Esophagus squamous epithelium (tissue), 5 donors: ENCODE results near the gene ADPRM. TPM values are rescaled to one million over a fixed set of nuclear protein-coding genes. Genes with fewer than 3 reads are reported as not detected.

Experiments
- DNase-seq: peaks from one replicate; lab custom pipeline; 2025; lab: John Stamatoyannopoulos, UW
- H3K27ac ChIP-seq, 4 donors: fragments of 200-600 bp; sonication (generic); one replicate each; pipeline ENCODE4 v1.5.1; 2016 to 2019; ENCODE audit warnings: mild to moderate bottlenecking in 1 of 4
- H3K27me3 ChIP-seq, 4 donors: fragments of 200-600 bp; sonication (generic); 1 replicate in 3 of 4; 2 replicates in 1 of 4; pipeline versions ENCODE4 v1.5.1 to v1.6.0; 2017 to 2021; ENCODE audit warnings: antibody characterized with exemption in 1 of 4
- H3K36me3 ChIP-seq, 3 donors: fragments of 200-600 bp; sonication (generic); one replicate each; pipeline ENCODE4 v1.5.1; 2016 to 2019
- H3K4me1 ChIP-seq, 3 donors: fragments of 200-600 bp; sonication (generic); one replicate each; pipeline ENCODE4 v1.5.1; 2017 to 2019
- H3K4me3 ChIP-seq, 4 donors: fragments of 200-600 bp; sonication (generic); 1 replicate in 3 of 4; 2 replicates in 1 of 4; pipeline ENCODE4 v1.5.1; 2016 to 2019; ENCODE audit warnings: mild to moderate bottlenecking in 2 of 4, moderate library complexity in 1 of 4
- H3K9me3 ChIP-seq, 3 donors: fragments of 200-600 bp; sonication (generic); one replicate each; pipeline ENCODE4 v1.5.1; 2016 to 2019
- CTCF ChIP-seq, 6 experiments: fragments of 450-650 bp in 4 of 6; fragments of 200-600 bp in 2 of 6; sonication (generic) in 2 of 6; IDR thresholded peaks; one replicate each; pipeline ENCODE4 v1.5.1; 2016 to 2019; ENCODE audit warnings: antibody characterized with exemption in 6 of 6, mild to moderate bottlenecking in 4 of 6, moderate library complexity in 4 of 6
- POLR2A ChIP-seq, 4 donors: fragments of 450-650 bp; IDR thresholded peaks; one replicate each; pipeline ENCODE4 v1.6.1; 2017; ENCODE audit warnings: antibody characterized with exemption in 4 of 4, mild to moderate bottlenecking in 4 of 4, moderate library complexity in 3 of 4
- WGBS, 2 donors: methylation state at CpG; one replicate each; pipeline ENCODE4 v1.1.5; 2018; 5-methylcytosine and 5-hydroxymethylcytosine counted together
- intact Hi-C: fragments of 100-400 bp; cut with DNase I; formaldehyde crosslinking; loops from one replicate; pipeline ENCODE4 v1.15.0; 2022
- total RNA-seq, 4 donors: library from RNA; depleted of rRNA; stranded (reverse); fragments of >200 nt; gene quantifications; one replicate each; pipeline ENCODE4 v1.1.0, GENCODE V29; 2016
- donor health status: DM: yes; HTN: yes; CAD: no.

Gene ADPRM
- total RNA-seq, 4 donors from 2014 or later = 3.3 to 11.8 (median 4.4) TPM

GRCh38 chr17:10738521-10739258 lies 41.3 kb downstream of the ADPRM start:
- TF ChIP-seq CTCF (IDR thresholded peaks at IDR 0.05) (no peak), POLR2A (IDR thresholded peaks at IDR 0.05) (no peak)
- intact Hi-C loops = no loop called here
- WGBS, 2 donors = 62 to 74% methylated on average over 4 to 5 of the region's 5 CpGs

GRCh38 chr17:10739386-10739785 lies 42.0 kb downstream of the ADPRM start:
- H3K36me3 ChIP-seq = no peaks in the 10 kb centered on the region
- no peaks in the 10 kb centered on the region for H3K9me3 ChIP-seq
- intact Hi-C loops = no loop called here
- no peaks in the 10 kb centered on the region for H3K27me3 ChIP-seq
- H3K27ac ChIP-seq = no peak overlapping the region
- H3K4me1 ChIP-seq = peaks cover 0 to 32% (median 4%) of the 10 kb centered on the region in 3 donors
- no peak for TF ChIP-seq POLR2A (IDR thresholded peaks at IDR 0.05)
- TF ChIP-seq CTCF (IDR thresholded peaks at IDR 0.05) = no peak
- no peak for DNase-seq
- H3K4me3 ChIP-seq = no peak overlapping the region
- WGBS, 2 donors = 87% methylated on average over 5 of the region's 5 CpGs

More at GRCh38 chr17:10738521-10739258, 41.3 kb downstream of the ADPRM start:
- DNase-seq = no peak
- H3K4me1 ChIP-seq = peaks cover 0 to 25% (median 0%) of the 10 kb centered on the region in 3 donors
- H3K27me3 ChIP-seq = no peaks in the 10 kb centered on the region
- no peaks in the 10 kb centered on the region for H3K9me3 ChIP-seq
- H3K4me3 ChIP-seq = no peak overlapping the region
- no peaks in the 10 kb centered on the region for H3K36me3 ChIP-seq
- peak overlapping the region in 2 of 4 donors; percentile 30 to 36 for H3K27ac ChIP-seq

- Histone ChIP-seq H3K27me3 (no peaks in the 10 kb centered on the region), H3K27ac (peak overlapping the region in 1 of 4 donors; percentile 0), H3K9me3 (no peaks in the 10 kb centered on the region), H3K4me3 (no peak overlapping the region), H3K4me1 (peaks cover 0 to 47% (median 4%) of the 10 kb centered on the region in 3 donors), H3K36me3 (no peaks in the 10 kb centered on the region)
- DNase-seq = no peak
- TF ChIP-seq POLR2A (IDR thresholded peaks at IDR 0.05) = no peak
- no peak for TF ChIP-seq CTCF (IDR thresholded peaks at IDR 0.05)
- 89 to 90% methylated on average over 10 of the region's 10 CpGs for WGBS, 2 donors
- intact Hi-C loops = no loop called here
These were observed 44.2 kb downstream of the ADPRM start for GRCh38 chr17:10741416-10742135.

- Histone ChIP-seq H3K4me1 (peaks cover 0 to 41% (median 4%) of the 10 kb centered on the region in 3 donors), H3K4me3 (no peak overlapping the region), H3K9me3 (no peaks in the 10 kb centered on the region), H3K27ac (no peak overlapping the region), H3K36me3 (no peaks in the 10 kb centered on the region), H3K27me3 (no peaks in the 10 kb centered on the region)
- TF ChIP-seq CTCF (IDR thresholded peaks at IDR 0.05) (no peak), POLR2A (IDR thresholded peaks at IDR 0.05) (no peak)
- no peak for DNase-seq
- intact Hi-C loops = no loop called here
- WGBS, 2 donors = 90 to 91% methylated on average over 6 of the region's 6 CpGs
These were observed 45.0 kb downstream of the ADPRM start for GRCh38 chr17:10742431-10742830.
